Uterus (tissue), 2 donors: ENCODE measurements around the gene USHBP1.

ENCODE experiments used
- POLR2A ChIP-seq, 2 donors: fragments of 450-650 bp; IDR thresholded peaks; one replicate each; pipeline ENCODE4 v1.6.1; 2016; ENCODE audit warnings: antibody characterized with exemption in 2 of 2, mild to moderate bottlenecking in 1 of 2, moderate library complexity in 1 of 2
- TF ChIP-seq, protein P1 (sequence below), 4 experiments: fragments of 200-600 bp in 2 of 4; fragments of 450-650 bp in 2 of 4; sonication (generic) in 2 of 4; IDR thresholded peaks; one replicate each; pipeline ENCODE4 v1.5.1; 2016 to 2019; ENCODE audit warnings: antibody characterized with exemption in 4 of 4, mild to moderate bottlenecking in 2 of 4, moderate library complexity in 1 of 4

DNA sequence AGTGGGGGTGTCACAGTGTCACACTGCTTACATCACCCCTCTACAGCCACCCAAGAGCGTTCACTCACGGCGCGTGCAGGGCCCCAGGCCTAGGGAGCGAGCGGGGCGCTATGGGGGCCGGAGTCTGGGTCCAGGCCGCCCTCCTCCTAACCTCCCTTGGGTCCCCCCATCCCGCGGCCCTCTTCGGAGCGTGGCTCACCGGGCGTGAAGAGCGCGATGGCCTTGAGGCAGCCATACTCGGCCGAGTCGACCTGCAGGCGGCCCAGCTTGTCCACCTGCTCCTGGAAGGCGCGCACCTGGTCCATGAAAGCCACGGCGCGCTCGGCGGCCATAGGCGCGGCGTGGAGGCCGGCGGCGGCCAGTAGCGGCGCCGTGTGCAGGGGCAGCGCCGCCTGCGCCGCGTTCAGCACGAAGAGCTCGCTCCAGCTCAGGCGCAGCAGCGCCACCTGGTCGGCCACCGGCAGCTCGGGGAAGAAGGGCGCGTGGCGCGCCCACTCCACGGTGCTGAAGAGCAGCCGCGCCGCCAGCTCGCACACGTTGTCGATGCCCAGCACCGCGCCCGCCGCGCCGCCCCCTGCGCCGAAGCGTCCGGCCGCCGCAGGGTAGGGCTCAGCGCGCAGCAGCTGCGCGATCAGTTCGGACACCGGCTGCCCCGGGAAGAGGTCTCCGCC lies 29.1 kb downstream of the USHBP1 start:
- peak in 1 of 2 donors; percentile 13 for TF ChIP-seq POLR2A (IDR thresholded peaks at IDR 0.05)
- TF ChIP-seq, protein P1, sequence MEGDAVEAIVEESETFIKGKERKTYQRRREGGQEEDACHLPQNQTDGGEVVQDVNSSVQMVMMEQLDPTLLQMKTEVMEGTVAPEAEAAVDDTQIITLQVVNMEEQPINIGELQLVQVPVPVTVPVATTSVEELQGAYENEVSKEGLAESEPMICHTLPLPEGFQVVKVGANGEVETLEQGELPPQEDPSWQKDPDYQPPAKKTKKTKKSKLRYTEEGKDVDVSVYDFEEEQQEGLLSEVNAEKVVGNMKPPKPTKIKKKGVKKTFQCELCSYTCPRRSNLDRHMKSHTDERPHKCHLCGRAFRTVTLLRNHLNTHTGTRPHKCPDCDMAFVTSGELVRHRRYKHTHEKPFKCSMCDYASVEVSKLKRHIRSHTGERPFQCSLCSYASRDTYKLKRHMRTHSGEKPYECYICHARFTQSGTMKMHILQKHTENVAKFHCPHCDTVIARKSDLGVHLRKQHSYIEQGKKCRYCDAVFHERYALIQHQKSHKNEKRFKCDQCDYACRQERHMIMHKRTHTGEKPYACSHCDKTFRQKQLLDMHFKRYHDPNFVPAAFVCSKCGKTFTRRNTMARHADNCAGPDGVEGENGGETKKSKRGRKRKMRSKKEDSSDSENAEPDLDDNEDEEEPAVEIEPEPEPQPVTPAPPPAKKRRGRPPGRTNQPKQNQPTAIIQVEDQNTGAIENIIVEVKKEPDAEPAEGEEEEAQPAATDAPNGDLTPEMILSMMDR (IDR thresholded peaks at IDR 0.05) = peak; percentile 49 to 80 (median 75)
